SK-N-MC (cell line): Measurements from ENCODE around the gene ZNF565.

Experiments used
- EZH2 ChIP-seq: fragments of 200-600 bp; sonication (generic); IDR thresholded peaks from one replicate; pipeline ENCODE4 v1.6.1; 2017; ENCODE audit warnings: antibody characterized with exemption
- FOXP2 ChIP-seq: optimal IDR thresholded peaks from 2 replicates; pipeline ENCODE3; 2011; ENCODE audit warnings: mild to moderate bottlenecking, moderate library complexity; ENCODE audit not compliant: insufficient read depth; ENCODE audit errors: extremely low read length, control extremely low read depth
- POLR2AphosphoS5 ChIP-seq: IDR thresholded peaks from 2 replicates; pipeline ENCODE4 v1.6.1; 2012; ENCODE audit warnings: mild to moderate bottlenecking, low read depth, low read length, borderline replicate concordance

DNA sequence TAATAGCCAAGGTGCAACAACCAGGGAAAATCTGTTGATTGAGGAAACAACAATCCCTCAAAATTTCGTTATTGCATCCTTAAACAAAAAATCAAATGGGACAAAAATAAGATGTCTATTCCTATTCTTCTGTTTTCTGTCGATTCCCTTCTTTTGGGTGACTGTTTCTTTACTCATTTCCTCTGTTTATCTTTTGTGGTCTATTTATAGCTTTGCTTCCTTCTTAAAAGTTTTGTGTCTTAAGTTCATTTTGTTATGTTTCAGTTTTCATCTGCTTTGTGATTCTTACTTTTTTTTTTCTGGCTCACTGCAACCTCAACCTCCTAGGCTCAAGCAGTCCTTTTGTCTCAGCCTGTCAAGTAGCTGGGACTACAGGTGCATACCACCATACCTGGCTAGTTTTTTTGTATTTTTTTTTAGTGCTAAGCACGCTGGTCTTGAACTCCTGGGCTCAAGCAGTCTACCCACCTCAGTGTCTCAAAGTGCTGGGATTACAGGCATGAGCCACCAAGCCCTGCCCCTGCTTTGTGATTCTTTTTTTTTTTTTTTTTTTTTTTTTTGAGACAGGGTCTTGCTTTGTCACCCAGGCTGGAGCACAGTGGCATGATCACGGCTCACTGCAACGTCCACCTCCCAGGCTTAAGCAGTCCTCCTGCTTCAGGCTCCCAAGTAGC is 10.9 kb upstream of the ZNF565 start:
- TF ChIP-seq POLR2AphosphoS5 (no peak), EZH2 (no peak), FOXP2 (no peak)
